GM21367 (cell line): ENCODE measurements around the gene BAIAP2L2.
"Not testable (repeated sequence)": the region's sequence is repeated elsewhere in the genome, so short reads cannot be mapped to it uniquely, and the experiment has no call there.

ENCODE experiments used
- ATAC-seq: cut with Tn5 transposase; IDR thresholded peaks from one replicate; pipeline ENCODE4 v1.9.1; 2021; ENCODE audit not compliant: unreplicated experiment

The BAIAP2L2 gene

GRCh38 chr22:38129021-38129420 lies 18.5 kb upstream of the BAIAP2L2 start:
- ATAC-seq: no peak

- ATAC-seq: no peak
Measured at GRCh38 chr22:38127869-38128268, 17.4 kb upstream of the BAIAP2L2 start.

GRCh38 chr22:38126928-38127668 lies 16.6 kb upstream of the BAIAP2L2 start:
- no peak for ATAC-seq

GRCh38 chr22:38125751-38126201 lies 15.3 kb upstream of the BAIAP2L2 start:
- ATAC-seq: no peak

- no peak for ATAC-seq
Measured at GRCh38 chr22:38125038-38125610, 14.6 kb upstream of the BAIAP2L2 start.

- no peak for ATAC-seq
Measured at GRCh38 chr22:38124236-38124974, 13.9 kb upstream of the BAIAP2L2 start.

GRCh38 chr22:38122616-38123015 lies 12.1 kb upstream of the BAIAP2L2 start:
- ATAC-seq: no peak

GRCh38 chr22:38120359-38121110 lies 10.1 kb upstream of the BAIAP2L2 start:
- ATAC-seq: no peak

- not testable (repeated sequence) for ATAC-seq
Measured at GRCh38 chr22:38118747-38119146, 8.3 kb upstream of the BAIAP2L2 start.

- no peak for ATAC-seq
Measured at GRCh38 chr22:38118182-38118581, 7.7 kb upstream of the BAIAP2L2 start.

GRCh38 chr22:38117556-38117955 lies 7.1 kb upstream of the BAIAP2L2 start:
- ATAC-seq: not testable (repeated sequence)

- no peak for ATAC-seq
Measured at GRCh38 chr22:38115423-38116205, 5.1 kb upstream of the BAIAP2L2 start.

GRCh38 chr22:38114484-38115398 lies 4.3 kb upstream of the BAIAP2L2 start:
- no peak for ATAC-seq

GRCh38 chr22:38112381-38112780 lies 1.9 kb upstream of the BAIAP2L2 start:
- ATAC-seq: no peak

GRCh38 chr22:38111925-38112355 lies 1.5 kb upstream of the BAIAP2L2 start:
- ATAC-seq: no peak

GRCh38 chr22:38110863-38111852 lies 674 bp upstream of the BAIAP2L2 start:
- ATAC-seq: no peak

- ATAC-seq: no peak
Measured at GRCh38 chr22:38109371-38110001, 998 bp downstream of the BAIAP2L2 start.
